Lung (tissue), 12 donors: ENCODE data around the gene ADAMTS12. TPM values are rescaled to one million over a fixed set of nuclear protein-coding genes. Genes with fewer than 3 reads are reported as not detected.

Experiments
- ATAC-seq: fragments of 200-7000 bp; cut with Tn5 transposase; one replicate; pipeline ENCODE4 v1.9.1; 2020; ENCODE audit warnings: moderate number of reproducible peaks; ENCODE audit not compliant: insufficient read depth, low FRiP score
- DNase-seq, 3 donors: peaks; one replicate each; pipeline ENCODE4 v3.0.0-alpha.2; 2013 to 2017
- H3K27ac ChIP-seq, 2 donors: one replicate each; pipeline ENCODE4 v1.5.1; 2013; ENCODE audit warnings: mild to moderate bottlenecking in 2 of 2, moderate library complexity in 2 of 2, control low read depth in 1 of 2, inconsistent platforms in 1 of 2, low read depth in 1 of 2, low read length in 1 of 2
- H3K27me3 ChIP-seq, 3 donors: one replicate each; pipeline ENCODE4 v1.5.1; 2013; ENCODE audit warnings: low read length in 2 of 3; ENCODE audit not compliant: control insufficient read depth in 3 of 3, insufficient read depth in 3 of 3
- H3K36me3 ChIP-seq, 4 donors: one replicate each; pipeline ENCODE4 v1.5.1; 2013; ENCODE audit warnings: low read length in 4 of 4, mild to moderate bottlenecking in 1 of 4, moderate library complexity in 1 of 4; ENCODE audit not compliant: control insufficient read depth in 4 of 4, insufficient read depth in 4 of 4
- H3K4me1 ChIP-seq, 5 donors: one replicate each; pipeline ENCODE4 v1.5.1; 2013; ENCODE audit warnings: low read length in 5 of 5, mild to moderate bottlenecking in 2 of 5, moderate library complexity in 1 of 5; ENCODE audit not compliant: control insufficient read depth in 5 of 5, insufficient read depth in 5 of 5
- H3K4me3 ChIP-seq: one replicate; pipeline ENCODE4 v1.5.1; 2013; ENCODE audit warnings: mild to moderate bottlenecking, control low read depth, moderate library complexity
- H3K9ac ChIP-seq, 2 donors: one replicate each; pipeline ENCODE4 v1.5.1; 2013; ENCODE audit warnings: low read length in 2 of 2, control low read depth in 1 of 2; ENCODE audit not compliant: insufficient read depth in 1 of 2
- H3K9me3 ChIP-seq, 4 donors: one replicate each; pipeline ENCODE4 v1.5.1; 2013; ENCODE audit warnings: low read length in 3 of 4, mild to moderate bottlenecking in 1 of 4, moderate library complexity in 1 of 4; ENCODE audit not compliant: control insufficient read depth in 4 of 4, insufficient read depth in 3 of 4
- CTCF ChIP-seq: IDR thresholded peaks from 2 replicates; pipeline ENCODE4 v1.5.1; 2012; ENCODE audit warnings: mild to moderate bottlenecking; ENCODE audit errors: control extremely low read depth, extremely low read depth
- WGBS, 2 donors: extraction: QIAGEN DNeasy Blood & Tissue Kit; methylation state at CpG; one replicate each; pipeline ENCODE4 v1.1.7; 2013; 5-methylcytosine and 5-hydroxymethylcytosine counted together
- polyA plus RNA-seq, 2 donors: library from polyadenylated mRNA; stranded (reverse); fragments of 200-250 nt; gene quantifications; one replicate each; pipeline ENCODE4 v1.2.1, GENCODE V29; 2013
- total RNA-seq, 2 donors: library from RNA; depleted of rRNA in 1 of 2; stranded (reverse); fragments of >200 nt in 1 of 2; gene quantifications; one replicate each; pipeline ENCODE4 v1.2.1, GENCODE V29; 2014 to 2021
- donor health status: control.
- donor health status: control.
- donor health status: Bipolar disorder and iron deficiency.
- donor health status: healthy.
- donor health status: DM: yes; HTN: yes; CAD: no.

ADAMTS12 gene
- total and polyA plus RNA-seq, 4 donors: 1.3 to 55.1 (median 4.3) TPM

- 70 to 89% methylated on average over 3 of the region's 3 CpGs for WGBS, 2 donors
- Histone ChIP-seq H3K9ac (no peak overlapping the region), H3K9me3 (no peaks in the 10 kb centered on the region), H3K4me3 (no peak overlapping the region), H3K27ac (no peak overlapping the region), H3K27me3 (no peaks in the 10 kb centered on the region), H3K4me1 (peaks cover 0 to 4% (median 0%) of the 10 kb centered on the region in 5 donors), H3K36me3 (peaks cover 0 to 33% (median 3%) of the 10 kb centered on the region in 4 donors)
- DNase-seq (no peak), ATAC-seq (no peak)
- no peak for TF ChIP-seq CTCF
These were observed 312.6 kb downstream of the ADAMTS12 start for GRCh38 chr5:33579152-33579551.

DNA sequence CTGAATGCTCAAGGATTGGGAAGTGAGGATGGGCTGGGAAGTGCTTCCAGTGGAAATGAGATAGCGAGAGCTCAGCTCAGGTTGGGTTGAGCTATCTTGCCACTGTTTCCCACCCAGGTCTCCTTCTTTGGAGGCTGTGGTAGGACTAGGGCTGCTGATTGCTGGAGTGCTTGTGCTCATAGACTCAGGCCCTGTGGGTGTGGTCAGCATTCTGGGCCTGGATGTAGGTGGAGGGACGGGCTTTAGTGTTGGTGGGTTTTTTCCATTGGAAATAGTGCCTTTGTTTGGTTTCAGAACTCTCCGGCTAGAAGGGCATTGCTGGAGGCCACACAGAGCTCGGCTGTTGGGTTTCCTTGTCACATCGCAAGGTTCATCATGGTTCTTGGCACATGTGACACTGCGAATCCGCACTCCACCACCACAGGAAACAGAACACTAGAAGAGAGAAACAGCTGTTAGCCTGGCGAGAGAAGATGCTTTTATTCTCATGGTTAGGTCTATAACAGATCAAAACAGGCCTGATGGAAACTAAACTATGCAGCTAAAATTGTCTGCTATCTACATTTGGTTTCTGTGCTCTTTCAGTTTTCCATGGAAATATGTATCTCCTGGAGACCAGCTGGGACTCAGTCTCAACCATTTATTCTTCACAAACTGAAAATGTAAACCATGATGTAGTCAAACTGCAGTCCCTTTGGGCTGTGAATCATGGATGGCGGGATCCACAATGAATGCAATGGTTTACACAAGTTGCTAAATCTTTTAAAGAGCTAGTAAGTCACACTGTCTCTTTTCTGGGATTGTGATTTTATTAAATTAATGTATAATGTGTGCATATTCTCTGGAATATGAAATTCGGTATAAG lies 314.8 kb downstream of the ADAMTS12 start:
- H3K36me3 ChIP-seq: peaks cover 0 to 23% (median 1%) of the 10 kb centered on the region in 4 donors
- peaks cover 0 to 4% (median 0%) of the 10 kb centered on the region in 5 donors for H3K4me1 ChIP-seq
- H3K4me3 ChIP-seq: no peak overlapping the region
- WGBS, 2 donors: 83 to 85% methylated on average over 10 of the region's 10 CpGs
- ATAC-seq (no peak), DNase-seq (no peak)
- TF ChIP-seq CTCF: no peak
- H3K27me3 ChIP-seq: no peaks in the 10 kb centered on the region
- no peak overlapping the region for H3K9ac ChIP-seq
- H3K27ac ChIP-seq: peak overlapping the region in 1 of 2 donors; percentile 15
- no peaks in the 10 kb centered on the region for H3K9me3 ChIP-seq

DNA sequence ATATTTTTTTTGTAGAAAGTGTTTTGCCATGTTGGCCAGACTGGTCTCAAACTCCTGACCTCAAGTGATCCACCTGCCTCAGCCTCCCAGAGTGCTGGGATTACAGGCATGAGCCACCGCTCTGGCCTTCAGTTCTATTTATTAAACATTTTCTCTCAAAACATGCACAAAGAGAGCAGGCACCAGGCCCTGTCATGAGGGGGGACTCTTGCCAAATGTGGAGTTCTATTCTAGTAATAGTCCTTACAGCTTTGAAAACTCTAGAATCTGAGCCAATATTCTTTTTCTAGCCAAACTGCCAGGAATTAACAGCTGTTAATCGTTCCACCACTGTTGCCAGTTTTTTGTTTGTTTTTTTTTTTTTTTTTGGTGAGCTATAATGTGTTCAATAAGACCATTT lies 326.5 kb downstream of the ADAMTS12 start:
- Histone ChIP-seq H3K27ac (no peak overlapping the region), H3K4me3 (no peak overlapping the region), H3K4me1 (peaks cover 0 to 12% (median 4%) of the 10 kb centered on the region in 5 donors), H3K9ac (no peak overlapping the region), H3K27me3 (no peaks in the 10 kb centered on the region), H3K9me3 (no peaks in the 10 kb centered on the region), H3K36me3 (peaks cover 0 to 4% (median 2%) of the 10 kb centered on the region in 4 donors)
- 63 to 81% methylated on average over 2 of the region's 2 CpGs for WGBS, 2 donors
- no peak for TF ChIP-seq CTCF
- DNase-seq (peak; percentile 75 to 94 (median 91)), ATAC-seq (no peak)
